HG03432 (cell line): ENCODE measurements around the gene SLC35F6.

ENCODE experiments used
- ATAC-seq: cut with Tn5 transposase; IDR thresholded peaks from one replicate; pipeline ENCODE4 v1.9.1; 2021; ENCODE audit warnings: mild to moderate bottlenecking, moderate library complexity; ENCODE audit not compliant: unreplicated experiment

SLC35F6 gene

DNA sequence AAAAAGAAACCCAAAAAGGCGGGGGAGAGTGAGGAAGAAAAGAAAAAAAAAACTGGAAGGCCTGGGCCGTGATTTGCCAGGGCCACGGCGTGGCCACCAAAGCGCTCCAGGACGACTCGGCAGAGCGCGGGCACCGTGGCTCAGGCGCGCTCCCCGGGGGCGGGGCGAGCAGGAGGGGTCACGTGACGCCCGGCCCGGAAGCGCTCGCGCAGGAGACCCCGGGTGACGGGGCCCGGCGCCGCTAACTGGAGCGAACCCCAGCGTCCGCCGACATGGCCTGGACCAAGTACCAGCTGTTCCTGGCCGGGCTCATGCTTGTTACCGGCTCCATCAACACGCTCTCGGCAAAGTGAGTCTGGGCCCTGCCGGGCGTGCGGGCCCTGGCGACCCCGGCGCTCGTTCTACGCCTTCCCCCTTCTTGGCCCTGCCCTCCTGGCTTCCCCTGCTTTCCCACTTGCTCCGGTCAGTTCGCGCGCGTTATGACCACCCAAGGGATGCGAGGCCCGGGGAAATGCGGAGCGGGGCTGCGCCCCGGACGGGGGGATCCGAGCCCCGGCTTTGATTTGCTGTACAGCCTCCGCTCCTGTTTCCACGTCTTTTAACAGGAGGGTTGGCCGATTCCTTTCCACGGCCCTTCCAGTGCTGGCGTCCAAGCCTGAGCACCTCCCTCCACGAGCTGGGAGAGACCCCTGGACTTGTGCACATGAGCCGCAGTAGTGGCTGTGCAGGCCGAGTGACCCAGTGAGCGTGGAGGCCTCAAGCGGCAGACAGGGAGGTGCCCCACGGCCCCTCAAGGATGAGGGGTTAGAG lies at the start of gene SLC35F6:
Gene SLC35F6, plus strand, starts transcription at position 207 of the 810 bp plus-strand sequence. Its CDS starts 66 bp downstream, at position 273.
- ATAC-seq: peak; percentile 90

- ATAC-seq: no peak
Measured at GRCh38 chr2:26715528-26716270, 48.4 kb upstream of the SLC35F6 start.

DNA sequence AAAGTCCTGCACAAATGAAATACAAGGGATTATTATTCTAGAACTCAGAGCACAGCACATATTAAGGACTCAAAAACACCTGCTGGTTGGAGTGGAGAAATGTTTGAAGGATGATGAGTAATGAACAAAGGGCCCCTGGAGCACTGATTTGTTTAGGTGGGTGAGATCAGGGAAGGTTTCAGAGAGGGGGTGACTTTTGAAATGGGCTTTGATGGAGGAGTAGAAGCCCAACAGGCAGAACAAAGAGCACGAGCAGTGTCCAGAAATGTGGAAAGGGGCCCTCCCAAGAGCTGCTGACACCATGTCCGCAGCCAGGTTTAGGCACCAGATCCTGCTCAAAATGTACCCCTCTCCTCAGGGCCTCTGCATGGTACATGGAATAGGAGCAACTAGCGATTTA lies 47.7 kb upstream of the SLC35F6 start:
- ATAC-seq: no peak

DNA sequence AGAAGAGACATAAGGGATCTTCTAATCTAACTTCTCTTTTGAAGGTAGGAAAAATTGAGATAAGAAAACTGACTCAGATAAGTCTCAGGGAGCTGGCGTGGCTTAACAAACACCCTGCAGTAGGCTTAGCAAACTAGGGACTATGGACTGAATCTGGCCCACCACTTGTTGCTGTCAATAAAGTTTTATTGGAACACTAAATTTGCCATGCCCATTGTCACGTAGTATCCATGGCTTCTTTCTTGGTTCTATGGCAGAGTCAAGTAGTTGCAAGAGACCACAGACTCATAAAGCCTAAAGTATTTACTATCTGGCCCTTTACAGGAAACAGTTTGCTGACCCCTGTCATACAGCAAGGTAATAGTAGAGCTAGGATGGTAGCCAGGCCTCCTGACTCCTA lies 47.3 kb upstream of the SLC35F6 start:
- no peak for ATAC-seq

DNA sequence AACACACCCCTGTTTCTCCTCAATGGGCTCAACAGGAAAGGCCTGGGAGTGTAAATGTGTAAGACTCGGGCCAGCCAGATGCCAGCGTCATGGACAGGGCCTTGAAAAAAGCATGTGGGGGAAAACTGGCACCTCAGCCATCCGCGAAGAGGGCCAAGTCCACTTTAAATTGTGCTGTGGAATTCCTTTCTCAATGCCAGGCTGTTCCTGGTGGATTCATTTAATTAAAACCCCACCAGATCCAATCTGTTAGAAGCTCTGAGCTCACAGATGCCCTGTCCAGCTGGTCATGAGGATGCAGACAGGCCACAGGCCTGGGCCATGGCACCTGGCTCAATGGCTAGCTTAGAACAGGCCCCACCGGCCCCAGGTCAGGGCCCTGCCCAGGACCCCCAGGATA lies 46.7 kb upstream of the SLC35F6 start:
- no peak for ATAC-seq

DNA sequence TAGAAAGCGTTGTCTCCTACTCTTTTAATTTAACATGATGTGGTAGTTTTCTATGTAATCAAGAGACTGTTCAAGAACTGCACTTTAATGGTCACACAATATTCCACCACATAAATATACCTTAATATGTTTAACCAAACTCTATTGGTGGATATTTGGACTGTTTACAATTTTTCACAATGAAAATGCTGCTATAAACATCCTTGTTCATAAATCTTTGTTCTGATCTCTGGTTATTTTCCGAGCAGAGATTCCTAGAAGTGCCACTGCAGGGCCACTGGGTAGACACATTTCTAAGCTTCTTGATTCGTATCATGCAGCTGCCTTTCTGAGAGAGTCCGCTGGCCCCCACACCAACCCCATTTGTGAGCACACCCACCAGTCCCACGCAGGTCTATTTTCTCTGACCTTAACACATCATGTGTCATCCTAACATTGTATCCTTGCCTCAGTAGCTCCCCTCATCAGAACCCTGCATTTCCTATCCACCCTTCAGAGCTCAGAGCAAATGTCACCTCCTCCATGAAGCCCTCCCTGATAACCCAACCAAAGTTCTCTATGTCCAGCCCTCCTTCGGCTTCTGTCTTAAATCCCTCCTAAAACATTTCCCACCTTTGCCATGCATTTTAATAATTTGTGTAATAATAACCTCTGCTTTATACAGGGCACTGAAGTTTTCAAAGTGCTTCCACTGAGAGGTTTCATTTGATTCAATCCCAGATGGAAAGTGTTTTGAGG lies 45.0 kb upstream of the SLC35F6 start:
- no peak for ATAC-seq

DNA sequence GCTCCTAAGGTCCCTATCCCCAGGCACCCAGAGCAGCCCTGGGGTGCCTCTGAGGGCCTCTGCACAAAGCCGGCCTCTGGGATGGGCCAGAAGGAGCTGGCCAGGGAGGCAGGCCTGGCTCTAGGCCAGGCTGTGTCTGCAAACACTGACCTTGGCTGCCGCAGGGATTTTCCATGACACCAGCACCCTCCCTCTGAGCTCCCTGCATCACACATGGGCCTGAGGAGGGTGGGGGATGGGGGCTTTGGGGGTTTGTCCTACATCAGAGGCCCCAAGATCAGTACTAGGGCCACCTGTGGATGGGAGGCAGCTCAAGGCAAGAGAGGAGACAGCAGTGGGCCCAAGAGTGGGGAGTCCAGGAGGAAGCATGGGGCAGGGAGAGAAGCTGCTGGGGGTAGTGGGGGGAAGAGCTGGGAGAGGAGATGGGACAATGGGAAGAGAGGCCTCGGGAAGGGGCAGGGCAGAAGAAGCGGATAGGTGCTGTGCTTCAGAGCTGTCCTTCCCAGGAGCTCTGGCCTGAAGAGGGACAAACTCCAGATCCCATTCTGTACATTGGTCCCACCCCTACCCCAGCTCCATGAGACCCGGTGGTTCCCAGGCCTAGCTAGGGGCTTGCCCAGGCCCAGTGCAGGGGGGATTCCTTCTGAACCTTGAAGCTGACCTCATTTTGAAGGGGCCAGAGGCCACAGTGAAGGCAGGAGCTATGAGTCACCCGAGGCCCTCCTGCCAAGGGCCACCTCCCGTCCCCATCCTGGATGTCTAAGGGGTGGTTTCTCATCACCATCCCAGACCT lies 43.6 kb upstream of the SLC35F6 start:
- no peak for ATAC-seq

GRCh38 chr2:26721115-26722032 lies 42.7 kb upstream of the SLC35F6 start:
- ATAC-seq: no peak

- no peak for ATAC-seq
Measured at GRCh38 chr2:26722328-26722727, 41.8 kb upstream of the SLC35F6 start.

GRCh38 chr2:26722911-26723310 lies 41.2 kb upstream of the SLC35F6 start:
- ATAC-seq: no peak

GRCh38 chr2:26723475-26723874 lies 40.6 kb upstream of the SLC35F6 start:
- no peak for ATAC-seq

GRCh38 chr2:26723991-26724750 lies 39.9 kb upstream of the SLC35F6 start:
- no peak for ATAC-seq

- no peak for ATAC-seq
Measured at GRCh38 chr2:26724784-26725520, 39.1 kb upstream of the SLC35F6 start.

GRCh38 chr2:26725521-26725820 lies 38.6 kb upstream of the SLC35F6 start:
- no peak for ATAC-seq

- ATAC-seq: no peak
Measured at GRCh38 chr2:26726228-26726627, 37.9 kb upstream of the SLC35F6 start.

GRCh38 chr2:26727641-26728561 lies 36.2 kb upstream of the SLC35F6 start:
- ATAC-seq: no peak

DNA sequence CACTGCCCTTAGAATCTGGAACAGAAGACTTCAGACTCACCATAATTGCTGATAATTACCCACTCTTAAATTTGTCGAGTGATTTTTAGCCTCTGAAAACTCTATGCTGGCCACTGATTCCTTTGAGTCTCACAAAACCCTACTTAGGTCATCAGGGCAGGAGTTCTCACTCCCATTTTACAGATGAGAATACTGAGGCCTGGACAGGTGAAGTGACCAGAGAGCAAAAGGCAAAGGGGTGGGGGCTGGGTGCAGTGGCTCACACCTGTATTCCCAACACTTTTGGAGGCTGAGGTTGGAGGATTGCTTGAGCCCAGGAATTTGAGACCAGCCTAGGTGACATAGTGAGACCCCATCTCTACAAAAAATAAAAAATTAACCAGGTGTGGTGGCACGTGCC lies 34.8 kb upstream of the SLC35F6 start:
- no peak for ATAC-seq
